Ishikawa (cell line): ENCODE results near the gene CTAGE9.

Source experiments
- FOXM1 ChIP-seq: IDR thresholded peaks from 2 replicates; pipeline ENCODE4 v1.6.1; 2012; ENCODE audit warnings: low read depth, borderline replicate concordance
- MAX ChIP-seq: IDR thresholded peaks from 2 replicates; pipeline ENCODE4 v1.6.1; 2012

DNA sequence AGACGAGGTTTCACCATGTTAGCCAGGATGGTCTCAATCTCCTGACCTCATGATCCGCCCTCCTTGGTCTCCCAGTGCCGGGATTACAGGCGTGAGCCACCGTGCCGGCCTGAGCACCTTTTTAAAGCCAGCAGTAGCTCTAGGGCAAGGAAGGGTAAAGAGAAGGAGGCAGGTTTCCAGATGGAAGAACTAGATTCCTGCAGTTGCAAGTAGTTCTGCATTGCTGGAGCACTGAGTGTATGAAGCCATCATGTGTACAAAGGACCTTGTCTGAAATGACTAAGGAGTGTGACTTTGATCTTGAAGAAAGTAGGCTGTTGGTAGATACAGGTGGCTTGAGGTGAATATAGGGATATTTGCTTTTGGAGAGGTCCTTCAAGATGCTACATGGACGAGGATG lies 13.9 kb downstream of the CTAGE9 start:
- TF ChIP-seq MAX: no peak
- TF ChIP-seq FOXM1: no peak
